HG03442 (cell line): Measurements from ENCODE around the gene COMT.

ENCODE experiments used
- ATAC-seq: cut with Tn5 transposase; IDR thresholded peaks from one replicate; pipeline ENCODE4 v1.9.1; 2021; ENCODE audit warnings: mild to moderate bottlenecking, moderate library complexity; ENCODE audit not compliant: unreplicated experiment

Gene COMT

GRCh38 chr22:19955241-19956128, 13.9 kb downstream of the COMT start:
- ATAC-seq, result no peak

- ATAC-seq, result no peak
These were observed 15.9 kb downstream of the COMT start for GRCh38 chr22:19957445-19957844.

GRCh38 chr22:19958083-19959042, 16.8 kb downstream of the COMT start:
- ATAC-seq, result no peak

- no peak for ATAC-seq
These were observed 17.5 kb downstream of the COMT start for GRCh38 chr22:19959043-19959586.

GRCh38 chr22:19959587-19960490, 18.3 kb downstream of the COMT start:
- no peak for ATAC-seq

GRCh38 chr22:19960491-19961200, 19.1 kb downstream of the COMT start:
- ATAC-seq, result no peak

GRCh38 chr22:19961201-19961580, 19.6 kb downstream of the COMT start:
- no peak for ATAC-seq

GRCh38 chr22:19961868-19962245, 20.3 kb downstream of the COMT start:
- ATAC-seq, result no peak

- ATAC-seq, result no peak
These were observed 20.8 kb downstream of the COMT start for GRCh38 chr22:19962246-19962908.

GRCh38 chr22:19962909-19963806, 21.6 kb downstream of the COMT start:
- no peak for ATAC-seq

- no peak for ATAC-seq
These were observed 22.5 kb downstream of the COMT start for GRCh38 chr22:19963863-19964642.

- ATAC-seq, result no peak
These were observed 23.3 kb downstream of the COMT start for GRCh38 chr22:19964701-19965386.

- ATAC-seq, result no peak
These were observed 24.5 kb downstream of the COMT start for GRCh38 chr22:19965771-19966709.

GRCh38 chr22:19966908-19967750, 25.6 kb downstream of the COMT start:
- no peak for ATAC-seq
